Heart right ventricle (tissue), 16 donors: Measurements from ENCODE around the gene CLIP3. TPM values are rescaled to one million over a fixed set of nuclear protein-coding genes. Genes with fewer than 3 reads are reported as not detected.

ENCODE experiments used
- ATAC-seq, 8 donors: fragments of 200-7000 bp; cut with Tn5 transposase; one replicate each; pipeline ENCODE4 v1.9.1; 2020; ENCODE audit warnings: mild to moderate bottlenecking in 8 of 8, moderate library complexity in 8 of 8, moderate number of reproducible peaks in 1 of 8
- DNase-seq, 2 donors: peaks; one replicate each; pipeline ENCODE4 v3.0.0-alpha.2; 2020
- H3K27ac ChIP-seq, 10 donors: fragments of 200-600 bp; sonication (generic) in 2 of 10; one replicate each; pipeline versions ENCODE4 v1.5.0 to v1.8.0; 2020 to 2022; ENCODE audit warnings: mild to moderate bottlenecking in 3 of 10
- H3K27me3 ChIP-seq, 7 donors: fragments of 200-600 bp; one replicate each; pipeline ENCODE4 v1.8.0; 2021 to 2022; ENCODE audit warnings: mild to moderate bottlenecking in 2 of 7
- H3K36me3 ChIP-seq, 9 donors: fragments of 200-600 bp; sonication (generic) in 1 of 9; one replicate each; pipeline versions ENCODE4 v1.5.0 to v1.8.0; 2020 to 2022; ENCODE audit warnings: mild to moderate bottlenecking in 2 of 9
- H3K4me1 ChIP-seq, 9 donors: fragments of 200-600 bp; sonication (generic) in 1 of 9; one replicate each; pipeline versions ENCODE4 v1.5.0 to v1.8.0; 2020 to 2022; ENCODE audit warnings: mild to moderate bottlenecking in 4 of 9
- H3K4me3 ChIP-seq, 10 donors: fragments of 200-600 bp; sonication (generic) in 2 of 10; one replicate each; pipeline versions ENCODE4 v1.5.0 to v1.8.0; 2020 to 2022; ENCODE audit warnings: mild to moderate bottlenecking in 7 of 10, moderate library complexity in 2 of 10
- H3K9me3 ChIP-seq, 11 donors: fragments of 200-600 bp in 10 of 11; sonication (generic) in 2 of 11; one replicate each; pipeline versions ENCODE4 v1.5.0 to v1.8.0; 2013 to 2022; ENCODE audit warnings: mild to moderate bottlenecking in 2 of 11, control low read depth in 1 of 11, moderate library complexity in 1 of 11
- WGBS, 2 donors: extraction: QIAGEN DNeasy Blood & Tissue Kit; methylation state at CpG; one replicate each; pipeline ENCODE4 v1.1.7; 2013; ENCODE audit warnings: inconsistent platforms in 1 of 2; 5-methylcytosine and 5-hydroxymethylcytosine counted together
- intact Hi-C, 10 donors: fragments of 100-400 bp; cut with DNase I; formaldehyde crosslinking; loops; one replicate each; pipeline versions ENCODE4 v1.11.1 to v1.14.2; 2022
- polyA plus RNA-seq, 2 donors: library from polyadenylated mRNA; stranded (reverse); fragments of 200-250 nt; gene quantifications; one replicate each; pipeline ENCODE4 v1.2.3, GENCODE V29; 2013
- total RNA-seq, 10 donors: library from RNA; stranded (reverse); fragmentation: NEBNext Ultra II Directional in 3 of 10; extraction: Animal tissue kit (Norgen Biotek cat#: 25700) in 3 of 10; gene quantifications; one replicate each; pipeline versions ENCODE4 v1.2.1 to v1.2.4, GENCODE V29; 2021 to 2023
- TF ChIP-seq, protein P1 (sequence below), 9 donors: fragments of 200-600 bp; sonication (generic) in 2 of 9; IDR thresholded peaks; one replicate each; pipeline versions ENCODE4 v1.5.0 to v1.8.0; 2021 to 2022; ENCODE audit warnings: antibody characterized with exemption in 9 of 9, mild to moderate bottlenecking in 5 of 9, moderate library complexity in 1 of 9
- donor health status: Arrhythmogenic right ventricular cardiomyopathy.
- donor health status: ischemic (EF 13 %, LVEDD 7.1; RV severe dilation, severe dysfunction).
- donor health status: healthy with polysubstance abuse.
- donor health status: DM: no; HTN: yes; CAD: no.
- donor health status: DM: no; HTN: no; CAD: no.
- donor health status: ischemic (EF 25% LVEDD 6.9; RV normal size, moderate dysfunction).
- donor health status: ischemic (EF 25% LVEDD 5.7; RV mildly dilated, moderate dysfunction).
- donor health status: healthy.
- donor health status: DM: yes; HTN: yes; CAD: no.
- donor health status: Ischemic cardiomyopathy.
- donor health status: ischemic (EF 35%, LVEDD 5.7; RV mildly dilated, moderate dysfunction).
- donor health status: nonischemic (EF 11% LVEDD 7.7; RV severe dilation, severe dysfunction).
- donor health status: DM: yes; HTN: yes; CAD: no.
- donor health status: PGD.
- donor health status: ischemic (EF 29% LVEDD 5.4; RV normal size, mild dysfunction).
- donor health status: nonischemic (EF 23%, LVEDD 6.1; RV moderate dilation, normal function).

CLIP3 gene
- total and polyA plus RNA-seq, 12 donors = 1.2 to 7.5 (median 3.8) TPM

DNA sequence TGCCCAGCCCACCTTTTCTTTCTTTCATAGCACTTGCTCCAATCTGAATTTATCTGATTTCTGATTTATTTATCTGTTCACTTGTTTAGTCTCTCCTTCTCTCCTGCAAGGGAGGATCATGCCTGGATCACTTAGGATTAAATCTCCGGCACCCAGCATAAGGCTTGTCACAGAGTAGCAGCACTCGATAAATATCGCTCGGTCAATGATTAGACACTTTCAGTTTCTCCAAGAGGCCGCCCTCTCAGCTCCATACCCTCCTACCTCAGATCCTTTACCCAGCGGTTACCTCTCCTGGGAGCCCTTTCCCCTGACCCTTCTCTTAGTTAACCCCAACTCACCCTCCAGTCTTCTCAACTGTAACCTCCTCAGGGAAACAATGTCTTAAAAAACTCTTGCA, 1.4 kb downstream of the CLIP3 start:
- Histone ChIP-seq H3K4me1 (peaks cover 0 to 16% (median 10%) of the 10 kb centered on the region in 9 donors), H3K36me3 (peaks cover 0 to 17% (median 0%) of the 10 kb centered on the region in 9 donors), H3K9me3 (no peaks in the 10 kb centered on the region), H3K27me3 (peaks cover 0 to 11% (median 0%) of the 10 kb centered on the region in 7 donors), H3K4me3 (no peak overlapping the region), H3K27ac (no peak overlapping the region)
- WGBS, 2 donors = 95 to 96% methylated on average over 6 of the region's 6 CpGs
- intact Hi-C loops = no loop called here
- no peak for DNase-seq
- TF ChIP-seq, protein P1, sequence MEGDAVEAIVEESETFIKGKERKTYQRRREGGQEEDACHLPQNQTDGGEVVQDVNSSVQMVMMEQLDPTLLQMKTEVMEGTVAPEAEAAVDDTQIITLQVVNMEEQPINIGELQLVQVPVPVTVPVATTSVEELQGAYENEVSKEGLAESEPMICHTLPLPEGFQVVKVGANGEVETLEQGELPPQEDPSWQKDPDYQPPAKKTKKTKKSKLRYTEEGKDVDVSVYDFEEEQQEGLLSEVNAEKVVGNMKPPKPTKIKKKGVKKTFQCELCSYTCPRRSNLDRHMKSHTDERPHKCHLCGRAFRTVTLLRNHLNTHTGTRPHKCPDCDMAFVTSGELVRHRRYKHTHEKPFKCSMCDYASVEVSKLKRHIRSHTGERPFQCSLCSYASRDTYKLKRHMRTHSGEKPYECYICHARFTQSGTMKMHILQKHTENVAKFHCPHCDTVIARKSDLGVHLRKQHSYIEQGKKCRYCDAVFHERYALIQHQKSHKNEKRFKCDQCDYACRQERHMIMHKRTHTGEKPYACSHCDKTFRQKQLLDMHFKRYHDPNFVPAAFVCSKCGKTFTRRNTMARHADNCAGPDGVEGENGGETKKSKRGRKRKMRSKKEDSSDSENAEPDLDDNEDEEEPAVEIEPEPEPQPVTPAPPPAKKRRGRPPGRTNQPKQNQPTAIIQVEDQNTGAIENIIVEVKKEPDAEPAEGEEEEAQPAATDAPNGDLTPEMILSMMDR (IDR thresholded peaks at IDR 0.05) = no peak
- ATAC-seq = no peak

DNA sequence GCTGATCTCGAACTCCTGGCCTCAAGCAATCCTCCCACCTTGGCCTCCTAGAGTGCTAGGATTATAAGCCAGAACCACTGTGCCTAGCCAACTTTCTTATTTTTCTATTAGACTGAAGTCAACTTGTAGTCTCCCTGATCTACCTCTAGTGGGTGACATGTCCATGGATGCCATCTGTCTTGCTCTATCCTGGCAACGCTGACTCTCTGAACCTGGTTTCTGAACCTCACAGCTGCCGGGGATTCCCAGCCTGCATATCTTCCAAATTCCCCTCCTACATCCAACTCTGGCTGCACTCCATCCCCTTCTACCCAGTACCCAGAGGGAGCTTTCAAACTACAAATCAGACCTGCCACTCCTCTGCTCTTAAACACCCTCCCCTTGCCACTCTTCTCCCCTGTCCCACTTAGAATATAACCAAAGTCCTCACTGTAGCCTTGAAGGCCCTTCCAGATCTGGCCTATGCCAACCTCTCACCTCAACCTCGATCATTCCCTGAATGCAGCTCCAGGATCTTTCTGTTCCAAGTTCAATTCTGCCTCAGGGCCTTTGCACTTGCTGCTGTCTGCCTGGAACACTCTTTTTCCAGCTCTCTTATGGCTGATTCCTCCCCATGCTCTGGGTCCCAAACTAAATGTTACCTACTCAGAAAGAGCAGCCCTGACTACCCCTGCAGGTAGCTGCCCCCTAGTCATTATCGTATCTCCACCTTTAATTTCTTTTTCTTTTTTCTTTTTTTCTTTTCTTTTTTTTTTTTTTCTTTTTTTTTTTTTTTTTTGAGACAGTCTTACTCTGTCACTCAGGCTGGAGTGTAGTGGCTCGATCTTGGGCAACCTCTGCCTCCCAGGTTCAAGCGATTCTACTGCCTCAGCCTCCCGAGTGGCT, 2.2 kb downstream of the CLIP3 start:
- no peak overlapping the region for H3K4me3 ChIP-seq
- no peaks in the 10 kb centered on the region for H3K9me3 ChIP-seq
- peaks cover 0 to 24% (median 0%) of the 10 kb centered on the region in 9 donors for H3K36me3 ChIP-seq
- H3K27me3 ChIP-seq = peaks cover 0 to 11% (median 0%) of the 10 kb centered on the region in 7 donors
- no peak for DNase-seq
- 88 to 91% methylated on average over 8 of the region's 8 CpGs for WGBS, 2 donors
- peaks cover 0 to 16% (median 10%) of the 10 kb centered on the region in 9 donors for H3K4me1 ChIP-seq
- no peak for ATAC-seq
- TF ChIP-seq, protein P1 (IDR thresholded peaks at IDR 0.05) = no peak
- no peak overlapping the region for H3K27ac ChIP-seq
- intact Hi-C loops = no loop called here

DNA sequence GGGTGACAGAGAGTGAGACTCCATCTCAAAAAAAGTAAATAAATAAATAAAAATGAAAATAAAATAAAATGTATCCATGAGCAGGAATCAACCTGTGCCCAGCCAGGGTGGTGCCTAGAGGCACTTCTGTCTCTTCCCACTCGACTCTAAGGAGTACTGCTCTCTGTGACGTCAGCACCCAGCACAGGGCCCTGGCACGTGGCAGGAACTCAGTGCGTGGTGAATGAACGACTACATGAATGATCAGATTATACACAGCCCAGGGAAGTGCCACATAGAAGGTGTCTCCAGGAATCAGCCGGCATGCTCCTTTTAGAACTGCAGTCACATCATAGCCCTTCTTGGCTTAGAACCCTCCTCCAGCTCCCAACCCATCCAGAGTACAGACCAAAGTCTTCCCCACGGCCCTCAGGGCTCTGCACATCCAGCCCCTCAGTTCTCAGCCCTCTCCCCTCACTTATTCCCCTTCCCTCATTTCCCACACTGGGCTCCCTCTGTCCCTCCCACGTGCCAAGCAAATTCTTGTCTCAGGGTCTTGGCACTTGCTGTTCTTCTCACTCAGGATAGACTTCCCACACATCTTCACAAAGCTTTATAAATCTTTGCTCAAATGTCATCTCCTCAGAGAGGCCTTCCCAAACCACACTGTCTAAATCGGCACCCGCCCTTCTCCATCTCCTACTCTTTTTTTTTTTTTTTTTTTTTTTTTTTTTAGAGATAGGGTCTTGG, 4.2 kb downstream of the CLIP3 start:
- intact Hi-C loops = no loop called here
- no peak overlapping the region for H3K27ac ChIP-seq
- H3K4me1 ChIP-seq = peaks cover 0 to 16% (median 10%) of the 10 kb centered on the region in 9 donors
- no peaks in the 10 kb centered on the region for H3K9me3 ChIP-seq
- WGBS, 2 donors = 77 to 84% methylated on average over 10 of the region's 10 CpGs
- H3K27me3 ChIP-seq = peaks cover 0 to 11% (median 0%) of the 10 kb centered on the region in 7 donors
- H3K4me3 ChIP-seq = no peak overlapping the region
- TF ChIP-seq, protein P1 (IDR thresholded peaks at IDR 0.05) = no peak
- ATAC-seq (no peak), DNase-seq (no peak)
- peaks cover 0 to 39% (median 0%) of the 10 kb centered on the region in 9 donors for H3K36me3 ChIP-seq

DNA sequence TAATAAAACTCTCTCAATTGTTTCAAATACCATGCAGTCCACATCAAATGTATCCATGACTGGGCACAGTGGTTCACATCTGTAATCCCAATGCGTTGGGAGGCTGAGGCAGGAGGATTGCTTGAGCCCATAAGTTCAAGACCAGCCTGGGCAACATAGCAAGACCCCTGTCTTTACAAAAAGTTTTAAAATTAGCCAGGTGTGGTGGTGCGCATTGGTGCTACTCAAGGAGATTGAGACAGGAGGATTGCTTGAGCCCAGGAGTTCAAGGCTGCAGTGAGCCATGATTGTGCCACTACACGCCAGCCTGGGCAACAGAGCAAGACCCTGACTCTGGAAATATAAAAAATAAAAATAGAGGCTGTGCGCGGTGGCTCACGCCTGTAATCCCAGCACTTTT, 5.0 kb downstream of the CLIP3 start:
- no peak overlapping the region for H3K4me3 ChIP-seq
- peaks cover 0 to 10% (median 6%) of the 10 kb centered on the region in 9 donors for H3K4me1 ChIP-seq
- TF ChIP-seq, protein P1 (IDR thresholded peaks at IDR 0.05) = no peak
- peaks cover 0 to 6% (median 0%) of the 10 kb centered on the region in 7 donors for H3K27me3 ChIP-seq
- no peak for DNase-seq
- peaks cover 0 to 47% (median 0%) of the 10 kb centered on the region in 9 donors for H3K36me3 ChIP-seq
- H3K9me3 ChIP-seq = no peaks in the 10 kb centered on the region
- H3K27ac ChIP-seq = no peak overlapping the region
- 95 to 98% methylated on average over 6 of the region's 6 CpGs for WGBS, 2 donors
- intact Hi-C loops = no loop called here
- ATAC-seq = no peak
